HL-60 (cell line): Measurements from ENCODE around the gene KIF26B.
A peak's percentile ranks its signal among the peaks of the same experiment; 100 is the strongest.

Experiments
- DNase-seq, 2 experiments: peaks; one replicate each; pipeline ENCODE4 v3.0.0-alpha.2; 2010 to 2020; ENCODE audit warnings: low read depth in 1 of 2, low spot score in 1 of 2
- H3K27ac ChIP-seq: fragments of 250-450 bp; sonication (Bioruptor Pico); replicated peaks from 2 replicates; pipeline ENCODE4 v1.5.1; 2020; ENCODE audit warnings: mild to moderate bottlenecking, moderate library complexity
- H3K27me3 ChIP-seq: fragments of 250-450 bp; sonication (Bioruptor Pico); 2 replicates; pipeline ENCODE4 v1.5.1; 2021; ENCODE audit warnings: mild to moderate bottlenecking, moderate library complexity; ENCODE audit not compliant: insufficient read depth, poor library complexity, severe bottlenecking
- H3K4me3 ChIP-seq: replicated peaks from 2 replicates; pipeline ENCODE4 v1.5.1; 2011; ENCODE audit warnings: mild to moderate bottlenecking, control low read depth, low read length; ENCODE audit not compliant: insufficient read depth
- GABPA ChIP-seq: IDR thresholded peaks from 2 replicates; pipeline ENCODE4 v1.6.1; 2012; ENCODE audit warnings: low read depth
- POLR2AphosphoS5 ChIP-seq: IDR thresholded peaks from 2 replicates; pipeline ENCODE4 v1.6.1; 2012; ENCODE audit warnings: low read depth
- SPI1 ChIP-seq: IDR thresholded peaks from 2 replicates; pipeline ENCODE4 v1.6.1; 2012; ENCODE audit warnings: low read depth, mild to moderate bottlenecking, borderline replicate concordance
- TF ChIP-seq, protein P1 (sequence below): IDR thresholded peaks from one replicate; pipeline ENCODE4 v1.5.1; 2011; ENCODE audit warnings: low read length, control low read depth, inconsistent platforms; ENCODE audit not compliant: insufficient read depth
- TF ChIP-seq, protein P2 (sequence below): IDR thresholded peaks from 2 replicates; pipeline ENCODE4 v1.6.1; 2012; ENCODE audit warnings: low read depth; ENCODE audit not compliant: insufficient replicate concordance

The KIF26B gene

DNA sequence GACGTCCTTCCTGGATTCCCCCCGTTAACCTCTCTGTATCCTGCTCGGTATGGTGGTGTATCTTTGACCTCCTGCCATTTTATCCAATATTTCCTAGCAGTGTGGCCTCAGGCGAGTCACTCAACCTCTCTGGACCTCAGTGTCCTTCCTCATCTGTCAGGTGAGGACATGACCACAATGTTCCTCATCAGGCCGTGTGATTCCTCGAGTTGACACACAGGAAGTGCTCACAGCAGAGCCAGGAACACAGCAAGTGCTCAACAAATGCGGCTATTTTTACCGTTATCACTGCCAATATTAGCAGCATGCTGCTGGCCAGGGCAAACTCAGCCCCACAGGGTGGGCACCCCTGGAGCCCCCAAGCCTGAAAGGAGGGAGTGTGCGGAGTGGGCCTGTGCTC is 450.2 kb downstream of the KIF26B start:
- Histone ChIP-seq H3K27ac (no peak overlapping the region), H3K27me3 (no peaks in the 10 kb centered on the region), H3K4me3 (no peak overlapping the region)
- peak in 1 of 2 experiments; percentile 4 for DNase-seq
- TF ChIP-seq, protein P1, sequence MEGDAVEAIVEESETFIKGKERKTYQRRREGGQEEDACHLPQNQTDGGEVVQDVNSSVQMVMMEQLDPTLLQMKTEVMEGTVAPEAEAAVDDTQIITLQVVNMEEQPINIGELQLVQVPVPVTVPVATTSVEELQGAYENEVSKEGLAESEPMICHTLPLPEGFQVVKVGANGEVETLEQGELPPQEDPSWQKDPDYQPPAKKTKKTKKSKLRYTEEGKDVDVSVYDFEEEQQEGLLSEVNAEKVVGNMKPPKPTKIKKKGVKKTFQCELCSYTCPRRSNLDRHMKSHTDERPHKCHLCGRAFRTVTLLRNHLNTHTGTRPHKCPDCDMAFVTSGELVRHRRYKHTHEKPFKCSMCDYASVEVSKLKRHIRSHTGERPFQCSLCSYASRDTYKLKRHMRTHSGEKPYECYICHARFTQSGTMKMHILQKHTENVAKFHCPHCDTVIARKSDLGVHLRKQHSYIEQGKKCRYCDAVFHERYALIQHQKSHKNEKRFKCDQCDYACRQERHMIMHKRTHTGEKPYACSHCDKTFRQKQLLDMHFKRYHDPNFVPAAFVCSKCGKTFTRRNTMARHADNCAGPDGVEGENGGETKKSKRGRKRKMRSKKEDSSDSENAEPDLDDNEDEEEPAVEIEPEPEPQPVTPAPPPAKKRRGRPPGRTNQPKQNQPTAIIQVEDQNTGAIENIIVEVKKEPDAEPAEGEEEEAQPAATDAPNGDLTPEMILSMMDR, result no peak
- TF ChIP-seq SPI1 (peak; percentile 2; the same call in 1 of the 2 replicates), GABPA (no peak), POLR2AphosphoS5 (no peak)
- TF ChIP-seq, protein P2, sequence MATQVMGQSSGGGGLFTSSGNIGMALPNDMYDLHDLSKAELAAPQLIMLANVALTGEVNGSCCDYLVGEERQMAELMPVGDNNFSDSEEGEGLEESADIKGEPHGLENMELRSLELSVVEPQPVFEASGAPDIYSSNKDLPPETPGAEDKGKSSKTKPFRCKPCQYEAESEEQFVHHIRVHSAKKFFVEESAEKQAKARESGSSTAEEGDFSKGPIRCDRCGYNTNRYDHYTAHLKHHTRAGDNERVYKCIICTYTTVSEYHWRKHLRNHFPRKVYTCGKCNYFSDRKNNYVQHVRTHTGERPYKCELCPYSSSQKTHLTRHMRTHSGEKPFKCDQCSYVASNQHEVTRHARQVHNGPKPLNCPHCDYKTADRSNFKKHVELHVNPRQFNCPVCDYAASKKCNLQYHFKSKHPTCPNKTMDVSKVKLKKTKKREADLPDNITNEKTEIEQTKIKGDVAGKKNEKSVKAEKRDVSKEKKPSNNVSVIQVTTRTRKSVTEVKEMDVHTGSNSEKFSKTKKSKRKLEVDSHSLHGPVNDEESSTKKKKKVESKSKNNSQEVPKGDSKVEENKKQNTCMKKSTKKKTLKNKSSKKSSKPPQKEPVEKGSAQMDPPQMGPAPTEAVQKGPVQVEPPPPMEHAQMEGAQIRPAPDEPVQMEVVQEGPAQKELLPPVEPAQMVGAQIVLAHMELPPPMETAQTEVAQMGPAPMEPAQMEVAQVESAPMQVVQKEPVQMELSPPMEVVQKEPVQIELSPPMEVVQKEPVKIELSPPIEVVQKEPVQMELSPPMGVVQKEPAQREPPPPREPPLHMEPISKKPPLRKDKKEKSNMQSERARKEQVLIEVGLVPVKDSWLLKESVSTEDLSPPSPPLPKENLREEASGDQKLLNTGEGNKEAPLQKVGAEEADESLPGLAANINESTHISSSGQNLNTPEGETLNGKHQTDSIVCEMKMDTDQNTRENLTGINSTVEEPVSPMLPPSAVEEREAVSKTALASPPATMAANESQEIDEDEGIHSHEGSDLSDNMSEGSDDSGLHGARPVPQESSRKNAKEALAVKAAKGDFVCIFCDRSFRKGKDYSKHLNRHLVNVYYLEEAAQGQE, result no peak

DNA sequence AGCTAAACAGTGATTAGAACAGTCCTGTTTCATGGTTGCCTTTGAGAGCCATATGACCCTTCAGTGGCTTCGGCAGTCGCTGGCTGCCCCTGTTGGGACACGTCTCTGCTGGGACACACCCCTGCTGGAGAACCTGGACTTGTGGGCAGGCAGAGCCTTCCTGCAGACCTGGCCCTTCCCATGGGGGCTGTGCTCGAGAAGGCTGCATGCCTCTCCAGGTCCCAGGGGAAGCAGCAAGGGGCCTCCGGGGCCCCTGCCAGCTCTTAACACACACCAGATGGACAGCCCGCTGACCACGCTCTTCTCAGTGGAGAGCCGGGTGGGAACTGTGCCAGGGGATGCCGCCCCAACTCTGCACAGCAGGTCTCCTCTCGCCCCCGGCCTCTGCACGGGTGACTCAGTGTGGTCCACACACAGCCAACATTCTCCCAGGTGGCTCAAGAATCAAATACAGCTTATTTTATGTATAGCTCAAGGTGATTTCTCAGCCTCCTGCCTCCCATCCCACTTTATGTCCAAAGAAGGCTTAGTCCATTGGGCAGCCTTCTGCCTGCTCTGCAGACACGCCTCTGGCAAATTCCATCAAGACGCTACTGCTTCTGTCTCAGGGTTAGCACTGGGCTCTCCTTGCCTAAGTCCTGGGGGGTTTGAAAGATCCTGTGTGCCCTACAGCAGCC is 450.8 kb downstream of the KIF26B start:
- no peak for TF ChIP-seq SPI1
- TF ChIP-seq, protein P1, result no peak
- no peak for DNase-seq
- Histone ChIP-seq H3K27ac (no peak overlapping the region), H3K4me3 (no peak overlapping the region), H3K27me3 (no peaks in the 10 kb centered on the region)

DNA sequence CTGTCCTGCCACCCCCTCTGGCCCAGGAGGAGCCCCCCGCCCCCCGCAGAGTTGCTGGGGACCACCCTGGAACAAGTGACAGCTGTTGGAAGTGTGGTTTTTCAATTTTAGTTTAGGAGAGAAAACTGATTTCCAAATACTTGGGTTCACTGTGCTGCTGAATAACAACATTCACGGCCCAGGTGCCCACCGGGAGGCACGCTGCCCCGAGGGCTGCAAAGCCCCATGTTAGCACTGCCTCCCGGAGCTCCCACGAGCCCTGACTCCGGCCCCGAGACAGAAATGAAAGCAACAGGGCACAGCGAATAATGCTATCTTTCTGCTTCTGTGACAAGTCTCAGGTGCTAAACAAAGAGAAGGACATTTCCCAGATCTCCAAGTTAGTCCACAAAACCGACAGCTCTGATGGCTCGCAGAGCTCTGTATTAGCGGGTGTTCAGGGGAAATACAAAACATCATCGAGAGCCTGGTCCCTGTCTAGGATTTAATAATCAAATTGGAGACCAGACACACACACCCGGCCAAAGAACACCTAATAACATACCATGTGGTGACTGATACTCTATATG is 451.5 kb downstream of the KIF26B start:
- no peak for DNase-seq
- Histone ChIP-seq H3K4me3 (no peak overlapping the region), H3K27me3 (peaks cover 3% of the 10 kb centered on the region), H3K27ac (no peak overlapping the region)
- TF ChIP-seq, protein P2, result no peak
- TF ChIP-seq SPI1, result no peak
- TF ChIP-seq GABPA, result no peak
- TF ChIP-seq, protein P1, result no peak
- TF ChIP-seq POLR2AphosphoS5, result no peak

DNA sequence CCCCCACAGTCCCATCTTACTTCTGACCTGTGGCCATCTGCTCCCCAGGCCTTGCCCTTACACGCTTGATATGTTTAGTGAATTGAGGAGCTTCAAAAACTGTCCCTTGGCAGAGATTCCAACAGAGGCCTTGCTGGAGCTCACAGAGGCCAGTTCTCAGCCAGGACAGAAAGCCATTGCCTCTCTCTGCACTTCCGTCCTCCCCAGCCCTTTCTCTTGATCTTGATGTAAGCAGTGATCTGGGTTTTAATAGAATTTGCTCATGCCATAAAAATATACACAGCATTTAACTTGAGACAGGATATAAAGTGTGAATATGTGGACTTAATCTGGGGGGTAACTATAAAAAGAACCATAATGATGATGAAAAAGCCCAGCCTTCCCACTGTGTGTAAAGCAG is 453.5 kb downstream of the KIF26B start:
- Histone ChIP-seq H3K27ac (no peak overlapping the region), H3K4me3 (no peak overlapping the region), H3K27me3 (peaks cover 3% of the 10 kb centered on the region)
- DNase-seq, result no peak
- no peak for TF ChIP-seq POLR2AphosphoS5
- TF ChIP-seq, protein P2, result no peak
- no peak for TF ChIP-seq SPI1
- TF ChIP-seq GABPA, result no peak
- TF ChIP-seq, protein P1, result no peak
